Right lobe of liver (tissue), 4 donors: ENCODE measurements around the gene UNC119B.

Experiments used
- CTCF ChIP-seq, 4 donors: fragments of 200-600 bp in 3 of 4; fragments of 450-650 bp in 1 of 4; IDR thresholded peaks; one replicate each; pipeline versions ENCODE4 v1.5.1 to v1.8.0; 2016 to 2022; ENCODE audit warnings: antibody characterized with exemption in 4 of 4, mild to moderate bottlenecking in 2 of 4
- POLR2A ChIP-seq: fragments of 450-650 bp; IDR thresholded peaks from one replicate; pipeline ENCODE4 v1.6.1; 2017; ENCODE audit warnings: antibody characterized with exemption, mild to moderate bottlenecking
- donor health status: DM: no; HTN: no; CAD: no.
- donor health status: DM: no; HTN: no; CAD: no.
- donor health status: DM: no; HTN: yes; CAD: no.

GRCh38 chr12:120700886-120701285 is 9.4 kb upstream of the UNC119B start:
- TF ChIP-seq CTCF (IDR thresholded peaks at IDR 0.05) (no peak), POLR2A (no peak)
